NCI-H526 (cell line): ENCODE measurements around the gene ABTB2.

Source experiments
- DNase-seq, 2 experiments: peaks; one replicate each; lab custom pipeline; 2025; lab: John Stamatoyannopoulos, UW

The ABTB2 gene

GRCh38 chr11:34238533-34238932 is 119.3 kb downstream of the ABTB2 start:
- DNase-seq: no peak

GRCh38 chr11:34236572-34236971 is 121.2 kb downstream of the ABTB2 start:
- no peak for DNase-seq

- DNase-seq: no peak
Measured at GRCh38 chr11:34235591-34236071, 122.2 kb downstream of the ABTB2 start.

- no peak for DNase-seq
Measured at GRCh38 chr11:34235189-34235588, 122.6 kb downstream of the ABTB2 start.

- no peak for DNase-seq
Measured at GRCh38 chr11:34234086-34234740, 123.6 kb downstream of the ABTB2 start.

- no peak for DNase-seq
Measured at GRCh38 chr11:34233215-34233614, 124.6 kb downstream of the ABTB2 start.

GRCh38 chr11:34232807-34233206 is 125.0 kb downstream of the ABTB2 start:
- DNase-seq: no peak

- no peak for DNase-seq
Measured at GRCh38 chr11:34226210-34226609, 131.6 kb downstream of the ABTB2 start.

- no peak for DNase-seq
Measured at GRCh38 chr11:34225091-34225490, 132.7 kb downstream of the ABTB2 start.

GRCh38 chr11:34224434-34224966 is 133.3 kb downstream of the ABTB2 start:
- DNase-seq: no peak

- DNase-seq: no peak
Measured at GRCh38 chr11:34223907-34224306, 133.9 kb downstream of the ABTB2 start.

GRCh38 chr11:34223021-34223813 is 134.6 kb downstream of the ABTB2 start:
- DNase-seq: peak; percentile 59 to 82

- DNase-seq: no peak
Measured at GRCh38 chr11:34222030-34222429, 135.8 kb downstream of the ABTB2 start.

- DNase-seq: no peak
Measured at GRCh38 chr11:34219941-34220370, 137.9 kb downstream of the ABTB2 start.

- no peak for DNase-seq
Measured at GRCh38 chr11:34219279-34219678, 138.5 kb downstream of the ABTB2 start.

- DNase-seq: peak; percentile 92 to 96
Measured at GRCh38 chr11:34218756-34219155, 139.1 kb downstream of the ABTB2 start.

- no peak for DNase-seq
Measured at GRCh38 chr11:34218067-34218466, 139.7 kb downstream of the ABTB2 start.

GRCh38 chr11:34216706-34217105 is 141.1 kb downstream of the ABTB2 start:
- peak in 1 of 2 experiments; percentile 38 for DNase-seq

- DNase-seq: no peak
Measured at GRCh38 chr11:34215806-34216453, 141.9 kb downstream of the ABTB2 start.

GRCh38 chr11:34214961-34215805 is 142.6 kb downstream of the ABTB2 start:
- no peak for DNase-seq

GRCh38 chr11:34213366-34213765 is 144.4 kb downstream of the ABTB2 start:
- no peak for DNase-seq

GRCh38 chr11:34212566-34212965 is 145.2 kb downstream of the ABTB2 start:
- no peak for DNase-seq
